Body of pancreas (tissue), 4 donors: ENCODE results near the gene TTI1. TPM values are rescaled to one million over a fixed set of nuclear protein-coding genes. Genes with fewer than 3 reads are reported as not detected.

ENCODE experiments used
- ATAC-seq: fragments of 150-250 bp; one replicate; pipeline ENCODE4 v1.9.1; 2016
- DNase-seq, 4 donors: peaks; one replicate each; pipeline ENCODE4 v3.0.0-alpha.2; 2019
- H3K27ac ChIP-seq, 4 donors: fragments of 200-600 bp; sonication (generic); 1 replicate in 3 of 4; 2 replicates in 1 of 4; pipeline versions ENCODE4 v1.5.1 to v1.6.1; 2016 to 2019; ENCODE audit warnings: mild to moderate bottlenecking in 1 of 4, mixed read lengths in 1 of 4, moderate library complexity in 1 of 4
- H3K27me3 ChIP-seq, 2 donors: fragments of 200-600 bp; sonication (generic); one replicate each; pipeline ENCODE4 v1.6.0; 2016; ENCODE audit warnings: mild to moderate bottlenecking in 1 of 2
- H3K36me3 ChIP-seq, 2 donors: fragments of 200-600 bp; sonication (generic); replicated peaks in 1 of 2; 2 replicates each; pipeline ENCODE4 v1.5.1; 2016; ENCODE audit warnings: low read depth in 2 of 2; ENCODE audit not compliant: insufficient read depth in 1 of 2
- H3K4me1 ChIP-seq: fragments of 200-600 bp; sonication (generic); one replicate; pipeline ENCODE4 v1.6.0; 2016
- H3K4me3 ChIP-seq, 2 donors: fragments of 200-600 bp; sonication (generic); 1 replicate in 1 of 2; 2 replicates in 1 of 2; pipeline ENCODE4 v1.5.1; 2016 to 2019
- H3K9me3 ChIP-seq, 3 donors: fragments of 200-600 bp; sonication (generic); 1 replicate in 2 of 3; 2 replicates in 1 of 3; pipeline ENCODE4 v1.5.1; 2016
- POLR2A ChIP-seq, 3 donors: fragments of 450-650 bp; IDR thresholded peaks; one replicate each; pipeline ENCODE4 v1.6.1; 2016; ENCODE audit warnings: antibody characterized with exemption in 3 of 3, mild to moderate bottlenecking in 2 of 3
- WGBS, 2 donors: methylation state at CpG; one replicate each; pipeline ENCODE4 v1.1.5; 2017; 5-methylcytosine and 5-hydroxymethylcytosine counted together
- intact Hi-C: fragments of 100-400 bp; cut with DNase I; formaldehyde crosslinking; loops from one replicate; pipeline ENCODE4 v1.15.1; 2023
- total RNA-seq, 2 donors: library from RNA; depleted of rRNA; stranded (reverse); fragments of >200 nt; gene quantifications; one replicate each; pipeline ENCODE4 v1.1.0, GENCODE V29; 2016
- TF ChIP-seq, protein P1 (sequence below), 7 experiments: fragments of 450-650 bp in 4 of 7; fragments of 200-600 bp in 3 of 7; sonication (generic) in 3 of 7; IDR thresholded peaks; one replicate each; pipeline ENCODE4 v1.5.1; 2016 to 2019; ENCODE audit warnings: antibody characterized with exemption in 7 of 7

The TTI1 gene
- total RNA-seq, 2 donors from 2014 or later: 12.2 to 14.0 TPM

DNA sequence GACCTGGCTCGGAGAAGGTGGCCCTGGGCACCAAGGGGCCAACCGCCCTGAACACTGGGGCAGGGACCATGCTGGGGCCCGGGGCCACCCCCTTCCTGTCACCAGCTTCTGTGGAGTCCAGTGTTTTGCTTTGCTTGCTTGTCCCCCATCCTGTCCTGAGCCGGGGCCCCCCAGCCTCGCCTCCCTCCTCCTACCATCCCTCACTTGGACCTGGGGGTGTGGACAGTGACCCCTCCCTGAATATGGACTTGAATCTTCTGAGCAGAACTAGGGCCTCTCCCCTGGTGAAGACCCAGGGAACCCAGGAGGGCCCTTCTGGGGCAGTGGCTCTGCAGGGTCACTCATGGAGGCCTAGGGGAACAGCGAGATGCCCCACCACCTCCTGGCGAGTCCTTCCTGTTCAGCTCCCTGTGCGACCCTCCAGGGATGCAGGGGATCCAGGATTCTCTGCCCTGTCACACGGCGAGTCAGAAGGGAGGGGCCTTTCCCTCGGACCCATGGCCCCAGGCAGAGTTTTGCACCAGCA lies 88.7 kb downstream of the TTI1 start:
- Histone ChIP-seq H3K27me3 (no peaks in the 10 kb centered on the region), H3K4me3 (no peak overlapping the region), H3K27ac (no peak overlapping the region), H3K9me3 (peaks cover 0 to 6% (median 0%) of the 10 kb centered on the region in 3 donors), H3K4me1 (no peaks in the 10 kb centered on the region), H3K36me3 (no peaks in the 10 kb centered on the region)
- ATAC-seq: no peak
- intact Hi-C loops: no loop called here
- WGBS, 2 donors: 0 to 74% methylated on average over 1 to 10 of the region's 11 CpGs
- DNase-seq: no peak
- TF ChIP-seq, protein P1, sequence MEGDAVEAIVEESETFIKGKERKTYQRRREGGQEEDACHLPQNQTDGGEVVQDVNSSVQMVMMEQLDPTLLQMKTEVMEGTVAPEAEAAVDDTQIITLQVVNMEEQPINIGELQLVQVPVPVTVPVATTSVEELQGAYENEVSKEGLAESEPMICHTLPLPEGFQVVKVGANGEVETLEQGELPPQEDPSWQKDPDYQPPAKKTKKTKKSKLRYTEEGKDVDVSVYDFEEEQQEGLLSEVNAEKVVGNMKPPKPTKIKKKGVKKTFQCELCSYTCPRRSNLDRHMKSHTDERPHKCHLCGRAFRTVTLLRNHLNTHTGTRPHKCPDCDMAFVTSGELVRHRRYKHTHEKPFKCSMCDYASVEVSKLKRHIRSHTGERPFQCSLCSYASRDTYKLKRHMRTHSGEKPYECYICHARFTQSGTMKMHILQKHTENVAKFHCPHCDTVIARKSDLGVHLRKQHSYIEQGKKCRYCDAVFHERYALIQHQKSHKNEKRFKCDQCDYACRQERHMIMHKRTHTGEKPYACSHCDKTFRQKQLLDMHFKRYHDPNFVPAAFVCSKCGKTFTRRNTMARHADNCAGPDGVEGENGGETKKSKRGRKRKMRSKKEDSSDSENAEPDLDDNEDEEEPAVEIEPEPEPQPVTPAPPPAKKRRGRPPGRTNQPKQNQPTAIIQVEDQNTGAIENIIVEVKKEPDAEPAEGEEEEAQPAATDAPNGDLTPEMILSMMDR (IDR thresholded peaks at IDR 0.05): no peak
- TF ChIP-seq POLR2A (IDR thresholded peaks at IDR 0.05): no peak

DNA sequence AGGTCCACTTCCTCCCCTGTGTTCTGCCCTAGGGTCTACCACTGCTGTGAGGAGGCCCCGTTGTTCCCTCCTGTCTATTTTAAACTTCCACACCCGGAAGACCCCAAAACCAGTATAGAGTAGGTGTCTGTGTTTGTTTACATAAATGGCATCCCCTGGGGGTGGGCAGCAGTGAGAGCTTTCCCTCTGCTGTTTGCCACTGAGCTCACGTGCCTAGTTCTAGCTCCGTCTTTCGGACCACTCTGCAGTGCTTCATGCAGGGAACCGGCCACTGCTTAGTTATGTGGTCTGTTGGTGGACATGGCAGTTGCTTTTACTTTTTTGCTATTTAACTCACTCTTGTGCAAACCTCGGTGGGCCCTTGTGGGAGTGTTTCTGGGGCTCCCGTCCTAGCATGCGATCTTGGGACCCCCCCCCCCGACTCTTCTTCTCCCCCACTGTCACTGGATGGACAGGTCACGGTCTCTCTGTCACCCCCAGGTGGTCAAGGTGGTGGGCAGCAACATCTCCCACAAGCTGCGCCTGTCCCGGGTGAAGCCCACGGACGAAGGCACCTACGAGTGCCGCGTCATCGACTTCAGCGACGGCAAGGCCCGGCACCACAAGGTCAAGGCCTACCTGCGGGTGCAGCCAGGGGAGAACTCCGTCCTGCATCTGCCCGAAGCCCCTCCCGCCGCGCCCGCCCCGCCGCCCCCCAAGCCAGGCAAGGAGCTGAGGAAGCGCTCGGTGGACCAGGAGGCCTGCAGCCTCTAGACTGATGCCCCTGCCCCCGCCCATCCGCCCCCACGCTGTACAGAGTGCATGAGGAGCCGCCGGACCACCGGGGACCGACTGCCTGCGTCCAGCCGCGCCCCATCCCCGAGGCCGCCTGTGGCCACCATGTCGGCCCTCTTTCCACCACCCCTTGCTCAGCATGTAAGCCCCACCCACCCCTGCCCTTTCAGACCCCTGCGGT lies 89.5 kb downstream of the TTI1 start:
- DNase-seq (no peak), ATAC-seq (no peak)
- Histone ChIP-seq H3K27me3 (no peaks in the 10 kb centered on the region), H3K27ac (no peak overlapping the region), H3K36me3 (no peaks in the 10 kb centered on the region), H3K4me1 (no peaks in the 10 kb centered on the region), H3K9me3 (peaks cover 0 to 6% (median 0%) of the 10 kb centered on the region in 3 donors), H3K4me3 (no peak overlapping the region)
- intact Hi-C loops: no loop called here
- 65 to 77% methylated on average over 12 to 29 of the region's 47 CpGs for WGBS, 2 donors
- TF ChIP-seq POLR2A (IDR thresholded peaks at IDR 0.05): no peak
- TF ChIP-seq, protein P1 (IDR thresholded peaks at IDR 0.05): no peak

DNA sequence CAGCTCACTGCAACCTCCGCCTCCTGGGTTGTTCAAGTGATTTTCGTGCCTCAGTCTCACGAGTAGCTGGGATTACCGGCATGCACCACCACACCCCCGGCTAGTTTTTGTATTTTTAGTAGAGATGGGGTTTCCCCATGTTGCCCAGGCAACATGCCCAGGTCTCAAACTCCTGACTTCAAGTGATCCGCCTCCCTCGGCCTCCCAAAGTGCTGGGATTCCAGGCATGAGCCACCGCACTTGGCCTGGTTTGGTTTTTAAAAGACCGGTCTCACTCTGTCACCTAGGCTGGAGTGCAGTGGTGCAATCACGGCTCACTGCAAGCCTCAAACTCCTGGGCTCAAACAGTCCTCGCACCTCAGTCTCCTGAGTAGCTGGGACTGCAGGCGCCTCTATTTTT lies 90.2 kb downstream of the TTI1 start:
- peaks cover 0 to 4% (median 0%) of the 10 kb centered on the region in 3 donors for H3K9me3 ChIP-seq

DNA sequence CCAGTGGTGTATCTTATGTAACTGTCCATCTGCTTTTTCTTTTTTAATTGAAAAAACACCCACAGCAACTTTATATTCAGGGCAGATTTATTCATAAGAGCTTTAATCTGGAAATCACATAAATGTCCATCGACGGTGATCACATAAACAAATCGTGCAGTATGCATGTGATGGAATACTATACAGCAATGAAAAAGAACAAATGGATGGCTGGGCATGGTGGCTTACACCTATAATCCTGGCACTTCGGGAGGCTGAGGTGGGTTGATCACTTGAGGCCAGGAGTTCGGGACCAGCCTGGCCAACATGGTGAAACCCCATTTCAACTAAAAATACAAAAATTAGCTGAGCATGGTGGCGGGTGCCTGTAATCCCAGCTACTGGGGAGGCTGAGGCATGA lies 91.3 kb downstream of the TTI1 start:
- no peak for DNase-seq
- 82 to 84% methylated on average over 6 of the region's 6 CpGs for WGBS, 2 donors
- Histone ChIP-seq H3K9me3 (no peaks in the 10 kb centered on the region), H3K27ac (no peak overlapping the region), H3K4me3 (no peak overlapping the region), H3K4me1 (no peaks in the 10 kb centered on the region), H3K36me3 (no peaks in the 10 kb centered on the region), H3K27me3 (no peaks in the 10 kb centered on the region)
- TF ChIP-seq POLR2A (IDR thresholded peaks at IDR 0.05): no peak
- TF ChIP-seq, protein P1 (IDR thresholded peaks at IDR 0.05): no peak
- intact Hi-C loops: no loop called here
- ATAC-seq: no peak

More for the DNA sequence above, 90.2 kb downstream of the TTI1 start:
- DNase-seq (no peak), ATAC-seq (no peak)
- H3K4me1 ChIP-seq: no peaks in the 10 kb centered on the region
- 72 to 82% methylated on average over 12 of the region's 12 CpGs for WGBS, 2 donors
- H3K27ac ChIP-seq: no peak overlapping the region
- no peaks in the 10 kb centered on the region for H3K27me3 ChIP-seq
- no peak overlapping the region for H3K4me3 ChIP-seq
- TF ChIP-seq, protein P1 (IDR thresholded peaks at IDR 0.05): no peak
- TF ChIP-seq POLR2A (IDR thresholded peaks at IDR 0.05): no peak
- intact Hi-C loops: no loop called here
- H3K36me3 ChIP-seq: no peaks in the 10 kb centered on the region
